Fibroblast of lung (primary cell): Measurements from ENCODE around the gene SLC6A8.

ENCODE experiments used
- CTCF ChIP-seq, 2 donors: IDR thresholded peaks in 1 of 2; conservative IDR thresholded peaks in 1 of 2; 1 replicate in 1 of 2; 2 replicates in 1 of 2; pipeline ENCODE4 v1.5.1; 2011 to 2012; ENCODE audit warnings: low read length in 2 of 2, control low read depth in 1 of 2, inconsistent platforms in 1 of 2, low read depth in 1 of 2, mild to moderate bottlenecking in 1 of 2
- EZH2 ChIP-seq: IDR thresholded peaks from 2 replicates; pipeline ENCODE4 v1.5.1; 2012; ENCODE audit warnings: low read length, control low read depth, mild to moderate bottlenecking; ENCODE audit errors: missing control alignments

GRCh38 chrX:153639177-153640044 lies 48.3 kb upstream of the SLC6A8 start:
- TF ChIP-seq CTCF (conservative IDR thresholded peaks at IDR 0.05 in 1 of 2, IDR thresholded peaks at IDR 0.05 in 1 of 2; ENCODE audit: low read depth in 1 of 2, low read length in 2 of 2): no peak
- TF ChIP-seq EZH2: no peak
